OCI-LY3 (cell line): ENCODE measurements around the gene XDH.

Source experiments
- H2AFZ ChIP-seq: fragments of 200-600, 300-600 bp; shearing (Covaris generic); 2 replicates; pipeline ENCODE4 v1.6.0; 2014; ENCODE audit warnings: antibody characterized with exemption, low read depth, low read length
- H3K27ac ChIP-seq: fragments of 200-600, 300-600 bp; sonication (generic); 2 replicates; pipeline ENCODE4 v1.5.1; 2014; ENCODE audit warnings: mild to moderate bottlenecking, low read length, moderate library complexity, mixed read lengths
- H3K27me3 ChIP-seq: fragments of 200-600, 300-600 bp; sonication (generic); 2 replicates; pipeline ENCODE4 v1.6.1; 2014; ENCODE audit warnings: low read depth, low read length, mixed read lengths
- H3K36me3 ChIP-seq: fragments of 200-600, 300-600 bp; sonication (generic); replicated peaks from 2 replicates; pipeline ENCODE3; 2014; ENCODE audit warnings: low read depth, low read length, mixed read lengths
- H3K4me1 ChIP-seq: fragments of 300-600, 200-600 bp; sonication (generic); 2 replicates; pipeline ENCODE4 v1.6.1; 2014; ENCODE audit warnings: low read length, mixed read lengths
- H3K4me2 ChIP-seq: fragments of 200-600, 300-600 bp; sonication (generic); 2 replicates; pipeline ENCODE4 v1.6.1; 2014; ENCODE audit warnings: low read length, mixed read lengths
- H3K4me3 ChIP-seq: fragments of 300-600, 200-600 bp; sonication (generic); 2 replicates; pipeline ENCODE4 v1.5.1; 2014; ENCODE audit warnings: antibody characterized with exemption, mild to moderate bottlenecking, low read length, moderate library complexity
- H3K79me2 ChIP-seq: fragments of 300-600, 200-600 bp; shearing (Covaris generic); 2 replicates; pipeline ENCODE4 v1.6.1; 2014; ENCODE audit warnings: mild to moderate bottlenecking, low read length, mixed read lengths
- H3K9ac ChIP-seq: fragments of 300-600, 200-600 bp; shearing (Covaris generic); 2 replicates; pipeline ENCODE4 v1.6.0; 2014; ENCODE audit warnings: mild to moderate bottlenecking, low read length, moderate library complexity
- H3K9me3 ChIP-seq: fragments of 200-600, 300-600 bp; shearing (Covaris generic); 2 replicates; pipeline ENCODE4 v1.6.1; 2014; ENCODE audit warnings: low read length, mixed read lengths; ENCODE audit not compliant: insufficient read depth
- H4K20me1 ChIP-seq: fragments of 200-600, 300-600 bp; sonication (generic); 2 replicates; pipeline ENCODE4 v1.6.1; 2016; ENCODE audit warnings: low read length, mixed read lengths; ENCODE audit not compliant: insufficient read depth
- EZH2phosphoT487 ChIP-seq: fragments of 200-600 bp; shearing (Covaris generic); IDR thresholded peaks from 2 replicates; pipeline ENCODE4 v1.6.1; 2018; ENCODE audit warnings: antibody characterized with exemption, mixed run types, low read depth
- TF ChIP-seq, protein P1 (sequence below): fragments of 200-600, 300-600 bp; sonication (generic); IDR thresholded peaks from 2 replicates; pipeline ENCODE4 v1.5.1; 2014; ENCODE audit warnings: antibody characterized with exemption, low read length, low read depth

XDH gene

GRCh38 chr2:31429759-31430438 is 15.4 kb upstream of the XDH start:
- no peaks in the 10 kb centered on the region for H3K27me3 ChIP-seq
- TF ChIP-seq, protein P1, sequence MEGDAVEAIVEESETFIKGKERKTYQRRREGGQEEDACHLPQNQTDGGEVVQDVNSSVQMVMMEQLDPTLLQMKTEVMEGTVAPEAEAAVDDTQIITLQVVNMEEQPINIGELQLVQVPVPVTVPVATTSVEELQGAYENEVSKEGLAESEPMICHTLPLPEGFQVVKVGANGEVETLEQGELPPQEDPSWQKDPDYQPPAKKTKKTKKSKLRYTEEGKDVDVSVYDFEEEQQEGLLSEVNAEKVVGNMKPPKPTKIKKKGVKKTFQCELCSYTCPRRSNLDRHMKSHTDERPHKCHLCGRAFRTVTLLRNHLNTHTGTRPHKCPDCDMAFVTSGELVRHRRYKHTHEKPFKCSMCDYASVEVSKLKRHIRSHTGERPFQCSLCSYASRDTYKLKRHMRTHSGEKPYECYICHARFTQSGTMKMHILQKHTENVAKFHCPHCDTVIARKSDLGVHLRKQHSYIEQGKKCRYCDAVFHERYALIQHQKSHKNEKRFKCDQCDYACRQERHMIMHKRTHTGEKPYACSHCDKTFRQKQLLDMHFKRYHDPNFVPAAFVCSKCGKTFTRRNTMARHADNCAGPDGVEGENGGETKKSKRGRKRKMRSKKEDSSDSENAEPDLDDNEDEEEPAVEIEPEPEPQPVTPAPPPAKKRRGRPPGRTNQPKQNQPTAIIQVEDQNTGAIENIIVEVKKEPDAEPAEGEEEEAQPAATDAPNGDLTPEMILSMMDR = no peak
- TF ChIP-seq EZH2phosphoT487 = no peak
- H3K27ac ChIP-seq = no peak overlapping the region
- no peaks in the 10 kb centered on the region for H3K36me3 ChIP-seq
- no peak overlapping the region for H3K9ac ChIP-seq
- no peaks in the 10 kb centered on the region for H3K9me3 ChIP-seq
- H2AFZ ChIP-seq = no peak overlapping the region
- no peak overlapping the region for H3K4me2 ChIP-seq
- peaks cover 5% of the 10 kb centered on the region for H3K4me1 ChIP-seq
- no peaks in the 10 kb centered on the region for H4K20me1 ChIP-seq
- no peak overlapping the region for H3K4me3 ChIP-seq
- H3K79me2 ChIP-seq = no peaks in the 10 kb centered on the region

GRCh38 chr2:31429040-31429439 is 14.5 kb upstream of the XDH start:
- no peaks in the 10 kb centered on the region for H3K27me3 ChIP-seq
- H2AFZ ChIP-seq = no peak overlapping the region
- no peaks in the 10 kb centered on the region for H4K20me1 ChIP-seq
- H3K9me3 ChIP-seq = no peaks in the 10 kb centered on the region
- H3K27ac ChIP-seq = no peak overlapping the region
- H3K9ac ChIP-seq = no peak overlapping the region
- no peaks in the 10 kb centered on the region for H3K36me3 ChIP-seq
- no peaks in the 10 kb centered on the region for H3K79me2 ChIP-seq
- H3K4me1 ChIP-seq = peaks cover 12% of the 10 kb centered on the region
- H3K4me2 ChIP-seq = no peak overlapping the region
- TF ChIP-seq EZH2phosphoT487 = no peak
- TF ChIP-seq, protein P1 = no peak
- no peak overlapping the region for H3K4me3 ChIP-seq

GRCh38 chr2:31428001-31428418 is 13.5 kb upstream of the XDH start:
- no peak overlapping the region for H3K27ac ChIP-seq

GRCh38 chr2:31426096-31426495 is 11.6 kb upstream of the XDH start:
- Histone ChIP-seq H3K79me2 (no peaks in the 10 kb centered on the region), H3K27me3 (no peaks in the 10 kb centered on the region), H3K4me2 (no peak overlapping the region), H3K4me1 (peaks cover 24% of the 10 kb centered on the region), H3K36me3 (no peaks in the 10 kb centered on the region), H4K20me1 (no peaks in the 10 kb centered on the region), H3K9ac (no peak overlapping the region), H3K4me3 (no peak overlapping the region), H3K9me3 (no peaks in the 10 kb centered on the region), H3K27ac (no peak overlapping the region), H2AFZ (no peak overlapping the region)
- TF ChIP-seq EZH2phosphoT487 = no peak
- TF ChIP-seq, protein P1 = no peak

More at GRCh38 chr2:31428001-31428418, 13.5 kb upstream of the XDH start:
- TF ChIP-seq, protein P1 = 0 out of 2 replicates have a peak, but pooled peaks have one; percentile 12
- TF ChIP-seq EZH2phosphoT487 = no peak
- H3K9me3 ChIP-seq = no peaks in the 10 kb centered on the region
- H3K9ac ChIP-seq = no peak overlapping the region
- H2AFZ ChIP-seq = no peak overlapping the region
- H3K4me1 ChIP-seq = peaks cover 22% of the 10 kb centered on the region
- no peak overlapping the region for H3K4me2 ChIP-seq
- H3K4me3 ChIP-seq = no peak overlapping the region
- H3K79me2 ChIP-seq = no peaks in the 10 kb centered on the region
- no peaks in the 10 kb centered on the region for H3K27me3 ChIP-seq
- no peaks in the 10 kb centered on the region for H4K20me1 ChIP-seq
- H3K36me3 ChIP-seq = no peaks in the 10 kb centered on the region
